Karpas-422 (cell line): Measurements from ENCODE around the gene ZNF835. TPM values are rescaled to one million over a fixed set of nuclear protein-coding genes. Genes with fewer than 3 reads are reported as not detected.
A peak's percentile ranks its signal among the peaks of the same experiment; 100 is the strongest.

Source experiments
- DNase-seq: peaks from one replicate; pipeline ENCODE4 v3.0.0-alpha.2; 2015
- H2AFZ ChIP-seq: fragments of 200-600 bp; sonication (generic); 2 replicates; pipeline ENCODE4 v1.6.1; 2014; ENCODE audit warnings: antibody characterized with exemption, low read length, mixed read lengths
- H3K27ac ChIP-seq: fragments of 200-600 bp; sonication (generic); 2 replicates; pipeline ENCODE4 v1.5.1; 2014; ENCODE audit warnings: mild to moderate bottlenecking, low read length, moderate library complexity
- H3K27me3 ChIP-seq: fragments of 200-600 bp; sonication (generic); 2 replicates; pipeline ENCODE4 v1.6.1; 2014; ENCODE audit warnings: low read length, mixed read lengths
- H3K36me3 ChIP-seq: fragments of 200-600 bp; sonication (generic); 2 replicates; pipeline ENCODE4 v1.6.1; 2014; ENCODE audit warnings: low read length, mixed read lengths; ENCODE audit not compliant: insufficient read depth
- H3K4me1 ChIP-seq: fragments of 200-600 bp; sonication (generic); 2 replicates; pipeline ENCODE4 v1.6.1; 2014; ENCODE audit warnings: mild to moderate bottlenecking, low read length, mixed read lengths
- H3K4me2 ChIP-seq: fragments of 200-600 bp; sonication (generic); 2 replicates; pipeline ENCODE4 v1.6.1; 2014; ENCODE audit warnings: low read length, low read depth, mild to moderate bottlenecking; ENCODE audit not compliant: poor library complexity, severe bottlenecking
- H3K4me3 ChIP-seq: fragments of 200-600 bp; sonication (generic); 2 replicates; pipeline ENCODE4 v1.5.1; 2014; ENCODE audit warnings: mild to moderate bottlenecking, antibody characterized with exemption, low read length, mixed read lengths
- H3K79me2 ChIP-seq: fragments of 200-600 bp; sonication (generic); 2 replicates; pipeline ENCODE4 v1.6.1; 2014; ENCODE audit warnings: mild to moderate bottlenecking, low read length, mixed read lengths
- H3K9ac ChIP-seq: fragments of 200-600 bp; sonication (generic); 2 replicates; pipeline ENCODE4 v1.6.0; 2014; ENCODE audit warnings: low read length
- H3K9me2 ChIP-seq: fragments of 200-600 bp; sonication (generic), shearing (Covaris generic); replicated peaks from 2 replicates; pipeline ENCODE4 v1.6.0; 2014; ENCODE audit warnings: mild to moderate bottlenecking, low read length, moderate library complexity; ENCODE audit not compliant: insufficient read depth
- H3K9me3 ChIP-seq: fragments of 300-700, 200-600 bp; sonication (generic); 2 replicates; pipeline ENCODE4 v1.6.1; 2014; ENCODE audit warnings: low read length, mixed read lengths
- H4K20me1 ChIP-seq: fragments of 200-600 bp; sonication (generic); 2 replicates; pipeline ENCODE4 v1.6.1; 2014; ENCODE audit warnings: mild to moderate bottlenecking, antibody characterized with exemption, low read length, low read depth; ENCODE audit not compliant: insufficient read depth
- total RNA-seq: library from RNA; depleted of rRNA; stranded (reverse); fragments of >200 nt; shearing (Covaris generic); gene quantifications from 2 replicates; pipeline ENCODE4 v1.2.3, GENCODE V29; 2014; ENCODE audit warnings: low replicate concordance

Gene ZNF835
- total RNA-seq, 1 experiment from 2014 or later: not detected

GRCh38 chr19:56699552-56699951 is 28.0 kb upstream of the ZNF835 start:
- Histone ChIP-seq H3K4me3 (no peak overlapping the region), H2AFZ (no peak overlapping the region), H3K27me3 (no peaks in the 10 kb centered on the region), H3K4me1 (no peaks in the 10 kb centered on the region), H3K79me2 (no peaks in the 10 kb centered on the region), H3K9ac (no peak overlapping the region), H4K20me1 (no peaks in the 10 kb centered on the region), H3K4me2 (no peak overlapping the region), H3K9me3 (peaks cover 28% of the 10 kb centered on the region), H3K27ac (no peak overlapping the region), H3K9me2 (no peaks in the 10 kb centered on the region), H3K36me3 (no peaks in the 10 kb centered on the region)
- no peak for DNase-seq

DNA sequence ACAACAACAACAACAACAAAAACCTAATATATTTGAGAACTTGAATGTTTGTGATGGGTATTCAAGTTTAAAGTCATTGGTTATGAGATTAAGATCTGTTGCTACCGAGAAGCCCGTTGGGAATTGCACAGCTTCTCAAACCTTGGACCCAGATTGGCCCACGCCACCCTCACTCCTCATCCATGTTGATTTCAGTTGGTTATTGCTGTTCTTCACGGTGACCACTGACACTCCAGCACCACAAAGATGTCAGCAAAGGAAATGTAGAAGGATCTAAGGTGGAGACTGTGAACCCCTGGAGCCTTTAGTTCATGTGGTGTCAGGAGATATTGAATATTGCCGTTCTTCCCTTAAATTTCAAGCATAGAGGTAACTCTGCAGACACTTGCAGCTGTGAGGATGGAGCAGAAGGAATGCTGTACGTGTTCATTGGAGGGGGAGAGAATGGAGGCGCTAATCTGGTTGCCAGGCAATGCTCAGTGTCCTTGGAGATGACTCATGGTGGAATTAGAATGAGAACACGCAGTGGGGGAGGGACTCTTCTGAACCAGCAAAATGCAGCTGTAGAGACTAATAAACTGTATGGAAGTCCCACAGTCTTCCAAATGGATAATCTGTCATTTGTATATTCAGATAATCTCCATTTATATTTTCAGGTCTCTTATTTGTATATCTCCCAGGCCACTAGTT is 20.8 kb upstream of the ZNF835 start:
- H3K4me3 ChIP-seq: no peak overlapping the region
- no peaks in the 10 kb centered on the region for H3K4me1 ChIP-seq
- peaks cover 7% of the 10 kb centered on the region for H3K9me3 ChIP-seq
- no peak overlapping the region for H2AFZ ChIP-seq
- no peaks in the 10 kb centered on the region; the same call in 1 of the 2 replicates for H3K27me3 ChIP-seq
- no peaks in the 10 kb centered on the region for H3K36me3 ChIP-seq
- H4K20me1 ChIP-seq: no peaks in the 10 kb centered on the region
- no peak overlapping the region for H3K9ac ChIP-seq
- H3K27ac ChIP-seq: no peak overlapping the region
- H3K9me2 ChIP-seq: no peaks in the 10 kb centered on the region
- H3K79me2 ChIP-seq: no peaks in the 10 kb centered on the region
- no peak overlapping the region for H3K4me2 ChIP-seq
- DNase-seq: no peak

- no peaks in the 10 kb centered on the region for H3K36me3 ChIP-seq
- H4K20me1 ChIP-seq: no peaks in the 10 kb centered on the region
- H3K27ac ChIP-seq: no peak overlapping the region
- DNase-seq: no peak
- no peak overlapping the region for H3K9ac ChIP-seq
- H3K4me1 ChIP-seq: no peaks in the 10 kb centered on the region
- H3K79me2 ChIP-seq: no peaks in the 10 kb centered on the region
- H3K9me2 ChIP-seq: no peaks in the 10 kb centered on the region
- no peak overlapping the region for H2AFZ ChIP-seq
- peaks cover 7% of the 10 kb centered on the region for H3K9me3 ChIP-seq
- no peaks in the 10 kb centered on the region; the same call in 1 of the 2 replicates for H3K27me3 ChIP-seq
- H3K4me2 ChIP-seq: no peak overlapping the region
- no peak overlapping the region for H3K4me3 ChIP-seq
These were observed 19.1 kb upstream of the ZNF835 start for GRCh38 chr19:56690670-56691069.

GRCh38 chr19:56689198-56689597 is 17.6 kb upstream of the ZNF835 start:
- H3K9me3 ChIP-seq: peaks cover 7% of the 10 kb centered on the region
- H2AFZ ChIP-seq: no peak overlapping the region
- H3K27ac ChIP-seq: no peak overlapping the region
- H3K4me1 ChIP-seq: no peaks in the 10 kb centered on the region
- H3K36me3 ChIP-seq: no peaks in the 10 kb centered on the region
- no peaks in the 10 kb centered on the region for H3K9me2 ChIP-seq
- no peak overlapping the region for H3K4me3 ChIP-seq
- DNase-seq: peak; percentile 47
- H3K79me2 ChIP-seq: no peaks in the 10 kb centered on the region
- no peaks in the 10 kb centered on the region for H4K20me1 ChIP-seq
- no peaks in the 10 kb centered on the region; the same call in 1 of the 2 replicates for H3K27me3 ChIP-seq
- no peak overlapping the region for H3K4me2 ChIP-seq
- H3K9ac ChIP-seq: no peak overlapping the region

DNA sequence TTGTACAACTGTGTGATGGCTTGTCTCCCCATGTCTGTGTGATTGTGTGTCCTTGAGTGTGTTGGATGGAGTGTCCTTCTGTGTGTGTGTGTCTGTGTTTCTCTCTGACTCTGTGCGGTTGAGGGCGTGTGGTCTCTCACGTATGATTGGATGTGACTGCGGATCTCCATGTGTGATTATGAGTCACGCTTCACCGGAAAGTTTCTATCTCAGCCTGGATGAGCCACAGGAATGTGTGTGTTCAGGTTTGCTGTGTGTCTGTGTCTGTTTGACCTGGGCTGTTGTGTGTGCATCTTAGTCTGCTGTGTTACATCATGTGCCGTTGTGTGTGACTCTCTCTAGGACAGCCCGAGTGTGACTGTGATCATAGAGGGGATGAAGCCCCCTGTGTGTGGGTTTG is 15.5 kb upstream of the ZNF835 start:
- Histone ChIP-seq H4K20me1 (no peaks in the 10 kb centered on the region), H2AFZ (no peak overlapping the region), H3K4me3 (no peak overlapping the region), H3K9ac (no peak overlapping the region), H3K9me3 (peaks cover 3% of the 10 kb centered on the region; the same call in 1 of the 2 replicates), H3K27ac (no peak overlapping the region), H3K4me1 (no peaks in the 10 kb centered on the region), H3K4me2 (no peak overlapping the region), H3K27me3 (no peaks in the 10 kb centered on the region), H3K36me3 (no peaks in the 10 kb centered on the region), H3K9me2 (no peaks in the 10 kb centered on the region), H3K79me2 (no peaks in the 10 kb centered on the region)
- DNase-seq: no peak

- no peak for DNase-seq
- H2AFZ ChIP-seq: no peak overlapping the region
- H3K36me3 ChIP-seq: no peaks in the 10 kb centered on the region
- H3K9me3 ChIP-seq: peaks cover 13% of the 10 kb centered on the region
- H3K4me3 ChIP-seq: no peak overlapping the region
- H3K4me2 ChIP-seq: no peak overlapping the region
- H3K4me1 ChIP-seq: no peaks in the 10 kb centered on the region
- no peaks in the 10 kb centered on the region for H3K27me3 ChIP-seq
- no peaks in the 10 kb centered on the region for H3K9me2 ChIP-seq
- H3K9ac ChIP-seq: no peak overlapping the region
- H3K27ac ChIP-seq: no peak overlapping the region
- H3K79me2 ChIP-seq: no peaks in the 10 kb centered on the region
- no peaks in the 10 kb centered on the region for H4K20me1 ChIP-seq
These were observed 11.6 kb upstream of the ZNF835 start for GRCh38 chr19:56683116-56683515.

DNA sequence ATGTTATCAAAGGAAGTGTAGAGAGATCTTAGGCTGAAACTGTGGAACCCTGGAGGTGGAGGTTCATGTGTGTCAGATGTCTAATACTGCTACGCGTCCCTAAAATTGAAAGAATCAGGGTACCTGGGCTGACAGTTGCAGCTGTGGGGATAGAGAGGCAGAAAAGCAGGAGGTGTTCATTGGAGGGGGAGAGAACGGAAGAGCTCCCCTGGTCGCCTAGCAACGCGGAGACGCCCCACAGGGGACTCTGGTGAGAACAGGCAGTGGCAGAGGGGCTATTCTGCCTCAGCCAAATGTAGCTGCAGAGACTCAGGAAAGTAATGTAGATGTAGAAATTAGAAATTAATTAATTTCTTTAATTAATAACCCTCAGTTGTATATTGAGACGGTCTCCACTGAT is 10.1 kb upstream of the ZNF835 start:
- Histone ChIP-seq H3K9me3 (peaks cover 12% of the 10 kb centered on the region), H3K36me3 (no peaks in the 10 kb centered on the region), H3K9ac (no peak overlapping the region), H3K9me2 (no peaks in the 10 kb centered on the region), H4K20me1 (no peaks in the 10 kb centered on the region), H2AFZ (no peak overlapping the region), H3K4me2 (no peak overlapping the region), H3K27ac (no peak overlapping the region), H3K4me1 (no peaks in the 10 kb centered on the region), H3K27me3 (no peaks in the 10 kb centered on the region), H3K4me3 (no peak overlapping the region), H3K79me2 (no peaks in the 10 kb centered on the region)
- no peak for DNase-seq

DNA sequence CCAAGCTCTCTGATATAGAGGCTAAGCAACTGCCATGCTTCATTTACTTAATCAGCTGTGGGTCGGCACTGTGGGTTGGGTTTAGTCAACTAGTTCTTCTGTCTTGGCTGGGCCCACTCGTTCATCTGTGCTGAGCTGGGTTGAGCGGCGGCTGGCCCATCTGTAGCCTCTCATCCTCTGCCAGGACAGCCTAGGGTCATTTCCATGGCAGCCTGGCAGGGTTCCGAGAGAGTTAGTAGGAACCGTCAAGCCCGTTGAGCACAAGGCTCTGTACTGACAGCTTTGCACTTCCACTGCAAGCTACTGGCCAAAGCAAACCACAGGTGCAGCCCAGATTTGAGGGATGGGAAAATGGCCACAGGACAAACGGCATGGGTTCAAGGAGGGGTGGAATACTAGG is 6.6 kb upstream of the ZNF835 start:
- H2AFZ ChIP-seq: no peak overlapping the region
- no peaks in the 10 kb centered on the region for H4K20me1 ChIP-seq
- no peak overlapping the region for H3K4me2 ChIP-seq
- DNase-seq: no peak
- no peaks in the 10 kb centered on the region for H3K9me2 ChIP-seq
- peaks cover 18% of the 10 kb centered on the region for H3K9me3 ChIP-seq
- no peaks in the 10 kb centered on the region for H3K79me2 ChIP-seq
- H3K9ac ChIP-seq: no peak overlapping the region
- H3K4me1 ChIP-seq: no peaks in the 10 kb centered on the region
- no peak overlapping the region for H3K4me3 ChIP-seq
- no peaks in the 10 kb centered on the region for H3K36me3 ChIP-seq
- H3K27ac ChIP-seq: no peak overlapping the region
- no peaks in the 10 kb centered on the region for H3K27me3 ChIP-seq
